ENCODE data around the gene LRMDA.

DNA sequence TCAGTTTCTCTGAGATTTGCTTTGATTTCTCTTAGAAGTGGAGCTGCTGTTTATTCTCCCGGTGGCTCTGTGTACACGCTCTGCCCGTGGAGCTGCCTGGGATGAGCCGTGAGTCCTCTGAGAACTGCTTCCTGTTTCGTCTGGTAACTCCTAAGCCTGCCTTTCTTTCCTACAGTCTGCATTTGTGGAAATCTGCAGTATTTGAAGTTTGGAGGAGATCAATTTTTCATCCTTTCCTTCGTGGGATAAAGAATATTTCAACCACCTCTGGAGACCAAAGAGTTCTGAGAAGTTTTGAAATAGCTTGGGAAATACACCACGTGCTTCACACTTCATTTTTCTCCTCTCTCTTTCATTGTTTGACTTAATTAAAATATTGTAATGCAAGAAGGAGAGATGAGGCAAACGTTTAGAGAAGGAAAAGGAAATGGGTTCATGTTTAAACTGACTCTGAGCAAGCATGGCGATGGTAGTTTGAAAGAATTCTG, 311.9 kb downstream of the LRMDA start:
- no peak for TF ChIP-seq YY1 (IDR thresholded peaks at IDR 0.05; ENCODE audit: low read depth, low read length)
- TF ChIP-seq TAF1 (IDR thresholded peaks at IDR 0.05; ENCODE audit: low read depth, low read length), result no peak
- TF ChIP-seq GABPA (IDR thresholded peaks at IDR 0.05; ENCODE audit: borderline replicate concordance, insufficient read depth, low read length), result no peak
- TF ChIP-seq, protein P1, sequence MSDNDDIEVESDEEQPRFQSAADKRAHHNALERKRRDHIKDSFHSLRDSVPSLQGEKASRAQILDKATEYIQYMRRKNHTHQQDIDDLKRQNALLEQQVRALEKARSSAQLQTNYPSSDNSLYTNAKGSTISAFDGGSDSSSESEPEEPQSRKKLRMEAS (IDR thresholded peaks at IDR 0.05), result no peak
- TF ChIP-seq POLR2A (IDR thresholded peaks at IDR 0.05; ENCODE audit: control extremely low read depth in 1 of 2, low read depth in 2 of 2, low read length in 2 of 2), result no peak
- TF ChIP-seq RAD21 (IDR thresholded peaks at IDR 0.05 in 1 of 2, conservative IDR thresholded peaks at IDR 0.05 in 1 of 2; ENCODE audit: low read depth in 2 of 2, low read length in 2 of 2), result no peak
- TF ChIP-seq, protein P2, sequence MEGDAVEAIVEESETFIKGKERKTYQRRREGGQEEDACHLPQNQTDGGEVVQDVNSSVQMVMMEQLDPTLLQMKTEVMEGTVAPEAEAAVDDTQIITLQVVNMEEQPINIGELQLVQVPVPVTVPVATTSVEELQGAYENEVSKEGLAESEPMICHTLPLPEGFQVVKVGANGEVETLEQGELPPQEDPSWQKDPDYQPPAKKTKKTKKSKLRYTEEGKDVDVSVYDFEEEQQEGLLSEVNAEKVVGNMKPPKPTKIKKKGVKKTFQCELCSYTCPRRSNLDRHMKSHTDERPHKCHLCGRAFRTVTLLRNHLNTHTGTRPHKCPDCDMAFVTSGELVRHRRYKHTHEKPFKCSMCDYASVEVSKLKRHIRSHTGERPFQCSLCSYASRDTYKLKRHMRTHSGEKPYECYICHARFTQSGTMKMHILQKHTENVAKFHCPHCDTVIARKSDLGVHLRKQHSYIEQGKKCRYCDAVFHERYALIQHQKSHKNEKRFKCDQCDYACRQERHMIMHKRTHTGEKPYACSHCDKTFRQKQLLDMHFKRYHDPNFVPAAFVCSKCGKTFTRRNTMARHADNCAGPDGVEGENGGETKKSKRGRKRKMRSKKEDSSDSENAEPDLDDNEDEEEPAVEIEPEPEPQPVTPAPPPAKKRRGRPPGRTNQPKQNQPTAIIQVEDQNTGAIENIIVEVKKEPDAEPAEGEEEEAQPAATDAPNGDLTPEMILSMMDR (IDR thresholded peaks at IDR 0.05; ENCODE audit: control extremely low read depth in 1 of 3, insufficient read depth in 1 of 3, low read depth in 1 of 3, low read length in 3 of 3), result no peak
- no peak for TF ChIP-seq JUND (IDR thresholded peaks at IDR 0.05; ENCODE audit: low read length)
- TF ChIP-seq POLR2AphosphoS5 (IDR thresholded peaks at IDR 0.05; ENCODE audit: low read depth, low read length), result no peak
- no peak for TF ChIP-seq EZH2 (IDR thresholded peaks at IDR 0.05; ENCODE audit: low read depth, low read length, severe bottlenecking)
